IMR-90 (cell line): ENCODE data around the gene MAU2.

ENCODE experiments used
- BHLHE40 ChIP-seq: fragments of 150-350 bp; IDR thresholded peaks from 2 replicates; pipeline ENCODE4 v1.6.1; 2016; ENCODE audit warnings: mild to moderate bottlenecking, low read depth, low read length
- CEBPB ChIP-seq: IDR thresholded peaks from 2 replicates; pipeline ENCODE4 v1.6.1; 2012; ENCODE audit warnings: low read depth, low read length, improper control_type of control experiment
- CTCF ChIP-seq: conservative IDR thresholded peaks from 2 replicates; pipeline ENCODE4 v1.5.1; 2012; ENCODE audit warnings: mild to moderate bottlenecking, low read depth, low read length, improper control_type of control experiment
- ELK1 ChIP-seq: fragments of 150-350 bp; IDR thresholded peaks from 2 replicates; pipeline ENCODE4 v1.6.1; 2016; ENCODE audit warnings: low read depth, mild to moderate bottlenecking, low read length, moderate library complexity, borderline replicate concordance
- FOS ChIP-seq: fragments of 150-350 bp; IDR thresholded peaks from 2 replicates; pipeline ENCODE4 v1.6.1; 2016; ENCODE audit warnings: low read depth, low read length
- MAFK ChIP-seq: IDR thresholded peaks from 2 replicates; pipeline ENCODE4 v1.6.1; 2012; ENCODE audit warnings: low read depth, low read length, improper control_type of control experiment
- MAZ ChIP-seq: IDR thresholded peaks from 2 replicates; pipeline ENCODE4 v1.6.1; 2012; ENCODE audit warnings: low read depth, mild to moderate bottlenecking, low read length, improper control_type of control experiment, moderate library complexity, borderline replicate concordance
- NFE2L2 ChIP-seq: fragments of 150-350 bp; IDR thresholded peaks from 2 replicates; pipeline ENCODE4 v1.6.1; 2016; ENCODE audit warnings: low read depth, mild to moderate bottlenecking, low read length
- POLR2A ChIP-seq: IDR thresholded peaks from 2 replicates; pipeline ENCODE4 v1.6.1; 2012; ENCODE audit warnings: mild to moderate bottlenecking, low read depth, low read length
- RAD21 ChIP-seq: IDR thresholded peaks from 2 replicates; pipeline ENCODE4 v1.6.1; 2012; ENCODE audit warnings: low read length, improper control_type of control experiment
- RFX5 ChIP-seq: IDR thresholded peaks from 2 replicates; pipeline ENCODE4 v1.8.0; 2012; ENCODE audit warnings: low read depth, mild to moderate bottlenecking, low read length, moderate library complexity
- TF ChIP-seq, protein P1 (sequence below): fragments of 150-350 bp; IDR thresholded peaks from 2 replicates; pipeline ENCODE4 v1.6.1; 2017; ENCODE audit warnings: mild to moderate bottlenecking, antibody characterized with exemption, low read length, low read depth

DNA sequence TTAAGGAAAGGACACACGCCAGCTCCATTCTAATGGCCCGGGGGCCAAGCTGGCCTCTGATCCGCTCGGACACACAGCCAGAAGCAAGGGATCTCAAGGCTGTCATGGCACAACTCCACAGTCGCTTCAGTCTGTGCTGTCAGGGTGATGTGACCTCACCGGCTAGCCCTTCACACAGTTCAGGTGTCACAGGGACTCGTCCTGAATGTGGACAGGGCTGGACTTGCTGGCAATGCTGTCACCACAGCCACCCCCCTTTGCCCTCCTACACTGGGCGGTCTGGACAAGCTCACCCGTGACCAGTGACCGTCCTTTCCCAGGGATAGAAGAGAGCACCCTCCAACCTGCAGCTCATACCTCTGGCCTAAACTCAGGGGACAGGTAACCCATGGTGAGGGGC, 15.6 kb upstream of the MAU2 start:
- TF ChIP-seq CTCF (no peak), POLR2A (no peak), CEBPB (no peak), ELK1 (no peak), NFE2L2 (no peak), FOS (no peak), RFX5 (no peak), BHLHE40 (no peak), RAD21 (no peak), MAFK (no peak), MAZ (no peak)
- TF ChIP-seq, protein P1, sequence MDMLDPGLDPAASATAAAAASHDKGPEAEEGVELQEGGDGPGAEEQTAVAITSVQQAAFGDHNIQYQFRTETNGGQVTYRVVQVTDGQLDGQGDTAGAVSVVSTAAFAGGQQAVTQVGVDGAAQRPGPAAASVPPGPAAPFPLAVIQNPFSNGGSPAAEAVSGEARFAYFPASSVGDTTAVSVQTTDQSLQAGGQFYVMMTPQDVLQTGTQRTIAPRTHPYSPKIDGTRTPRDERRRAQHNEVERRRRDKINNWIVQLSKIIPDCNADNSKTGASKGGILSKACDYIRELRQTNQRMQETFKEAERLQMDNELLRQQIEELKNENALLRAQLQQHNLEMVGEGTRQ = no peak
